Activated CD4-positive, alpha-beta T cell treated with anti-CD3 and anti-CD28 coated beads, Interleukin-2, amount 10 ng/mL, durations not matched to agents 7 days and 5 days (primary cell): ENCODE data around the gene CSTA. TPM values are rescaled to one million over a fixed set of nuclear protein-coding genes. Genes with fewer than 3 reads are reported as not detected.

Experiments used
- CTCF ChIA-PET: fragments of 350-600 bp; sonication (Branson Sonifier 250); formaldehyde crosslinking; loops from one replicate; lab custom pipeline; 2021; ENCODE audit warnings: antibody characterized with exemption; lab: Charles Lee
- POLR2A ChIA-PET: fragments of 350-600 bp; sonication (Branson Sonifier 250); formaldehyde crosslinking; loops from one replicate; lab custom pipeline; 2021; ENCODE audit warnings: antibody characterized with exemption; lab: Charles Lee
- DNase-seq: peaks from one replicate; pipeline ENCODE4 v3.0.0-alpha.2; 2020
- H3K27ac Mint-ChIP-seq: one replicate; pipeline ENCODE4 v1.8.0; 2021; ENCODE audit warnings: mild to moderate bottlenecking, moderate library complexity, mixed read lengths
- H3K27me3 Mint-ChIP-seq: one replicate; pipeline ENCODE4 v1.8.0; 2021; ENCODE audit warnings: mixed read lengths
- H3K36me3 Mint-ChIP-seq: one replicate; pipeline ENCODE4 v1.8.0; 2021; ENCODE audit warnings: low read depth, mixed read lengths
- H3K4me1 Mint-ChIP-seq: one replicate; pipeline ENCODE4 v1.8.0; 2021; ENCODE audit warnings: mixed read lengths
- H3K4me3 Mint-ChIP-seq: one replicate; pipeline ENCODE4 v1.8.0; 2021; ENCODE audit warnings: mild to moderate bottlenecking, moderate library complexity, mixed read lengths
- H3K9me3 Mint-ChIP-seq: one replicate; pipeline ENCODE4 v1.8.0; 2021; ENCODE audit warnings: mixed read lengths
- total RNA-seq, 2 experiments: library from RNA; stranded (reverse); gene quantifications; one replicate each; pipeline ENCODE4 v1.2.3, GENCODE V29; 2021

The CSTA gene
- total RNA-seq, 2 experiments from 2014 or later, result not detected

- Mint-ChIP-seq H3K4me3 (no peak overlapping the region), H3K27me3 (peaks cover 30% of the 10 kb centered on the region), H3K9me3 (no peaks in the 10 kb centered on the region), H3K27ac (no peak overlapping the region), H3K4me1 (no peaks in the 10 kb centered on the region), H3K36me3 (no peaks in the 10 kb centered on the region)
- ChIA-PET CTCF (interaction anchor here (2.2 kb wide), 1 partner anchor 33 kb away, joined by 5 read pairs; no protein-coding TSS in a partner anchor), POLR2A (no interaction called here)
- DNase-seq, result no peak
These were observed 7.5 kb downstream of the CSTA start for GRCh38 chr3:122332551-122332950.

- ChIA-PET POLR2A (no interaction called here), CTCF (no interaction called here)
- Mint-ChIP-seq H3K9me3 (no peaks in the 10 kb centered on the region), H3K4me3 (no peak overlapping the region), H3K27ac (no peak overlapping the region), H3K36me3 (no peaks in the 10 kb centered on the region), H3K4me1 (no peaks in the 10 kb centered on the region), H3K27me3 (peaks cover 8% of the 10 kb centered on the region)
- no peak for DNase-seq
These were observed 17.8 kb downstream of the CSTA start for GRCh38 chr3:122342803-122343202.

- no peaks in the 10 kb centered on the region for H3K4me1 Mint-ChIP-seq
- POLR2A ChIA-PET, result no interaction called here
- CTCF ChIA-PET, result no interaction called here
These were observed 18.6 kb downstream of the CSTA start for GRCh38 chr3:122343654-122344053.

GRCh38 chr3:122349171-122349570 is 24.1 kb downstream of the CSTA start:
- Mint-ChIP-seq H3K4me3 (no peak overlapping the region), H3K27ac (no peak overlapping the region), H3K9me3 (no peaks in the 10 kb centered on the region), H3K27me3 (no peaks in the 10 kb centered on the region), H3K36me3 (no peaks in the 10 kb centered on the region), H3K4me1 (no peaks in the 10 kb centered on the region)
- DNase-seq, result no peak
- ChIA-PET CTCF (interaction anchor here (0.5 to 1.3 kb wide), 6 partner anchors 10 to 802 kb away, joined by 3 to 12 read pairs (median 3); no protein-coding TSS in a partner anchor), POLR2A (interaction anchor here (0.6 kb wide), 1 partner anchor 782 kb away, joined by 4 read pairs; no protein-coding TSS in a partner anchor)

More at GRCh38 chr3:122343654-122344053, 18.6 kb downstream of the CSTA start:
- Mint-ChIP-seq H3K4me3 (no peak overlapping the region), H3K36me3 (no peaks in the 10 kb centered on the region), H3K9me3 (no peaks in the 10 kb centered on the region), H3K27me3 (peaks cover 6% of the 10 kb centered on the region), H3K27ac (no peak overlapping the region)
- no peak for DNase-seq

DNA sequence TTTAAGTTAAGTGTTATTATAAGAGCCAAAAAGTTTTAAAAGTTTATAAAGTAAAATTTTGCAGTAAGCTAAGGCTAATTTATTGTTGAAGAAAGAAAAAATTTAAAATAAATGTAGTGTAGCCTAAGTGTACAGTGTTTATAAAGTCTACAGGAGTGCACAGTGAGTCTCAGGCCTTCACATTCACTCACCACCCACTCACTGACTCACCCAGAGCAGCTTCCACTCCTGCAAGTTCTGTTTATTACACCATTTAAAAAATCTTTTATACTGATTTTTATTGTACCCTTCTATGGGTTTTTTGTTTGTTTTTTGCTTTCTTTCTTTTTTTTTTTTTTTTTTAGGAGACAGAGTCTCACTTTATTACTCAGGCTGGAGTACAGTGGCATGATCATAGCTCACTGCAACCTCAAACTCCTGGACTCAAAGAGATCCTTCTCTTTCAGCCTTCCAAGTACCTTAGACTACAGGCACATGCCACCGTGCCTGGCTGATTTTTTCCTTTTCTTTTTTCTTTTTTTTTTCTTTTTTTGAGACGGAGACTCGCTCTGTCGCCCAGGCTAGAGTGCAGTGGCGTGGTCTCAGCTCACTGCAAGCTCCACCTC is 25.9 kb downstream of the CSTA start:
- Mint-ChIP-seq H3K4me3 (no peak overlapping the region), H3K27me3 (no peaks in the 10 kb centered on the region), H3K27ac (no peak overlapping the region), H3K4me1 (no peaks in the 10 kb centered on the region), H3K9me3 (no peaks in the 10 kb centered on the region), H3K36me3 (no peaks in the 10 kb centered on the region)
- DNase-seq, result no peak
- ChIA-PET POLR2A (no interaction called here), CTCF (interaction anchor here (0.6 to 1.5 kb wide), 3 partner anchors 12 to 765 kb away, joined by 3 to 7 read pairs (median 3); no protein-coding TSS in a partner anchor)

- ChIA-PET CTCF (no interaction called here), POLR2A (no interaction called here)
- Mint-ChIP-seq H3K27ac (no peak overlapping the region), H3K9me3 (no peaks in the 10 kb centered on the region), H3K36me3 (no peaks in the 10 kb centered on the region), H3K27me3 (no peaks in the 10 kb centered on the region), H3K4me3 (no peak overlapping the region), H3K4me1 (no peaks in the 10 kb centered on the region)
- DNase-seq, result no peak
These were observed 26.6 kb downstream of the CSTA start for GRCh38 chr3:122351612-122352011.

DNA sequence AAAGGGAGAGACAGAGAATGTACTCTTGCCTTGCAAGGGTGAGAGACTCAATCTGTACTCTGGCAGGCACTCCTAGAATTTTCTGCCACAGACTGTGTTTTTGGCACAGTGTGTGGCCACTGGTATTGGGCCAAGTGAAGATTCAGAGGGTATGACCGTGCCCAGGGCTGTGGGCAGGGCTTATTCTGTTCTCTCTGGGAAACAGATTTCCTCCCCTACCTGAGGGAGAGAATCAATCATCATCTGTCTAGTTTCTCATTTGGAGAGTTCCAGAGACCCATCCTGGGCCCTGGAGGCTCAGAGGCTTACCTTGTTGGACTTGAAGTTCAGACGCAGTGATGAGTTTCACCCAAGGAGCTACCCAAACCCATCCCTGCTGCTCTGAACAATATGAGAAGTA is 28.2 kb downstream of the CSTA start:
- DNase-seq, result no peak
- Mint-ChIP-seq H3K36me3 (no peaks in the 10 kb centered on the region), H3K4me3 (no peak overlapping the region), H3K27me3 (no peaks in the 10 kb centered on the region), H3K4me1 (no peaks in the 10 kb centered on the region), H3K27ac (no peak overlapping the region), H3K9me3 (no peaks in the 10 kb centered on the region)
- ChIA-PET CTCF (interaction anchor here (1.0 kb wide), 2 partner anchors 14 to 88 kb away, joined by 3 read pairs; no protein-coding TSS in a partner anchor), POLR2A (no interaction called here)

DNA sequence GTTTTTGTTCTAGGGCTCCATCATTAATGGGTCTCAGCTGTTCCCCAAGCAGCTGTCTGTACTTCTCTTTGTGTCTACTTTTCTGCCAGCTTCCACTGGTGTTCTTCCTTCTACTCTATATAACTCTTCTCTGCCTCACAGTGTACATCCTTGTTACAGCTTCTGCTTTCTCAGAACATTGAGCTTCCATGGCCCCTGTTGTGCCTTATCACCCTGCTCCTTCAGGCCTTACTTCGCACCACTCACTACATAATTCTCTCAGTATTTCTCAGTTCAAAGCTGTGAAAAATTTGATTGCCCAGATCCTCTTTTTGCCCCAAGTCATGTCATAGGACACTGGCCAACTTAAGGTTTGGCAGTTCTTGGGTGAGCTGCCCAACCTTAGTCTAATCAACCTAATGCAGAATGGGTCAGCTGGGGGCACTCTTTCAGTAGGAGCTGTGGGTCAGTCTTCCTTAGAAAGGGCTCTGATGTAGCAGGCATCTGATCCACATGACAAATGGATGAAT is 28.9 kb downstream of the CSTA start:
- no peak for DNase-seq
- ChIA-PET POLR2A (no interaction called here), CTCF (interaction anchor here (0.5 to 1.5 kb wide), 4 partner anchors 29 to 628 kb away, joined by 3 to 4 read pairs (median 3); partner anchors contain the start of gene MIX23)
- Mint-ChIP-seq H3K27ac (no peak overlapping the region), H3K9me3 (no peaks in the 10 kb centered on the region), H3K36me3 (peaks cover 7% of the 10 kb centered on the region), H3K4me3 (no peak overlapping the region), H3K27me3 (no peaks in the 10 kb centered on the region), H3K4me1 (peaks cover 6% of the 10 kb centered on the region)

DNA sequence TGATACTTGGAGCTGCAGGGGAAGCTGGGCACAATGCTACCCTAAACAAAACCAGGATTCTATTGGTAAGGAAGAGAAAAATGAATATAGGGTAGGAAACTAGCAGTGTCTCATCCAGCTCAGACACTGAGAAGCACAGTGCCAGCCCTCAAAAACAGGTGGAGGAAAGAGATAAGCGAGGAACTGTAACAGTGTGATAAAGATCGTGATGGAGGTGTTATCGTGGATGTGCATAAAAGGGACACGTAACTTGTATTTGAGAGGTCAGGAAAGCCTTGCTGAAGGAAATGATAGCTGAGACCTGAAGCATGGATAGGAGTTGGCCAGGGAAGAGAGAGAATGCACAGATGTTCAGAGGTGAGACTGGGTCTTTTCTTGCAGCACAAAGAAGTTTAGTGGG is 30.6 kb downstream of the CSTA start:
- POLR2A ChIA-PET, result no interaction called here
- Mint-ChIP-seq H3K4me1 (peaks cover 6% of the 10 kb centered on the region), H3K9me3 (no peaks in the 10 kb centered on the region), H3K27me3 (no peaks in the 10 kb centered on the region), H3K4me3 (no peak overlapping the region), H3K27ac (no peak overlapping the region), H3K36me3 (peaks cover 13% of the 10 kb centered on the region)
- CTCF ChIA-PET, result interaction anchor here (0.5 kb wide), 1 partner anchor 791 kb away, joined by 3 read pairs; no protein-coding TSS in a partner anchor
- DNase-seq, result no peak

- CTCF ChIA-PET, result interaction anchor here (0.6 to 1.3 kb wide), 2 partner anchors 10 to 797 kb away, joined by 3 read pairs; no protein-coding TSS in a partner anchor
- H3K27ac Mint-ChIP-seq, result no peak overlapping the region
- peaks cover 13% of the 10 kb centered on the region for H3K36me3 Mint-ChIP-seq
- peak; percentile 39 for DNase-seq
- H3K4me1 Mint-ChIP-seq, result peaks cover 6% of the 10 kb centered on the region
- POLR2A ChIA-PET, result no interaction called here
- no peaks in the 10 kb centered on the region for H3K27me3 Mint-ChIP-seq
- H3K9me3 Mint-ChIP-seq, result no peaks in the 10 kb centered on the region
- H3K4me3 Mint-ChIP-seq, result no peak overlapping the region
These were observed 31.4 kb downstream of the CSTA start for GRCh38 chr3:122356402-122356801.

DNA sequence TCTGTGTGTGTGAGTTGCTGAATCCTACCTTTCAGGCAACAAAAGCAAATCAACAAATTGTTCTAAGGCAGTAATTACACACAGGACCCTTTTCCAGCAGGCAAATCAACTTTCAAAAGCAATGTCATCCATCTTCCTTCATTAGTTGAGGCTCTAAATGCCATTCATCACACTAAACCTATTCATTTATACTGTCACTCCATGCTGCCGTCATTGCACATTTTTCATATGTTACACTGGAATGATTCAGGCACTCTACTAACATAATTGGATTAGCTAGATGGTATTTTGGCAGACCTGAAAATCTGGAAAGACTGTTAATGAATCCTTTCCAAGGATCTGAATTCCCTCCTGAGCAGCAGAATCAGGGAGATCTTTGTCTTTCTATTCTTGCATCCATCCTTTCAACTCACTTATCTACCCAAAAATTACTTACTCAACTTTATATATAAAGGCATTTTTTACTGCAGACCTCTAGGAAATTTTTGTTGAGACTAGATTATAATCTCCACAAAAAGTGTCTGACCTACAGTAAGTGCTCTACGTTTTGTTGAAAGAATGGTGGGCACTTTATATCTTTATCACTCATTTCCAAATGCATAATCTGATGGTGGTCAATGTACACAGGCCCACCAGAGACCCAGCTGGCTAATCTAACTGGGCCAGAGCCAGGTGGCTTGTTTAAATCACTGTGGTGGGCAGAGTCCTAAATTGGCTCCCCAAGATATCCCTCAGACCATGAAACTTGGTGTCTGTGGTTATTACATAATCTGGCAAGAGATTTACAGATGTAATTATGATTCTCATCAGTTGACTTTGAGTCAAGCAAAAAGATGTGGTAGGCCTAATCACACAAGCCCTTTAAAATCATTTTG is 33.0 kb downstream of the CSTA start:
- Mint-ChIP-seq H3K27me3 (no peaks in the 10 kb centered on the region), H3K27ac (no peak overlapping the region), H3K4me3 (no peak overlapping the region), H3K4me1 (peaks cover 6% of the 10 kb centered on the region), H3K36me3 (peaks cover 15% of the 10 kb centered on the region), H3K9me3 (no peaks in the 10 kb centered on the region)
- CTCF ChIA-PET, result interaction anchor here (0.5 kb wide), 1 partner anchor 152 kb away, joined by 3 read pairs; no protein-coding TSS in a partner anchor
- POLR2A ChIA-PET, result no interaction called here
- no peak for DNase-seq

- H3K27ac Mint-ChIP-seq, result no peak overlapping the region
- peaks cover 6% of the 10 kb centered on the region for H3K4me1 Mint-ChIP-seq
- H3K4me3 Mint-ChIP-seq, result no peak overlapping the region
- H3K27me3 Mint-ChIP-seq, result no peaks in the 10 kb centered on the region
- DNase-seq, result no peak
- ChIA-PET CTCF (no interaction called here), POLR2A (no interaction called here)
- peaks cover 20% of the 10 kb centered on the region for H3K36me3 Mint-ChIP-seq
- H3K9me3 Mint-ChIP-seq, result no peaks in the 10 kb centered on the region
These were observed 33.6 kb downstream of the CSTA start for GRCh38 chr3:122358703-122359032.

- Mint-ChIP-seq H3K4me1 (peaks cover 26% of the 10 kb centered on the region), H3K36me3 (peaks cover 42% of the 10 kb centered on the region), H3K27ac (no peak overlapping the region), H3K27me3 (no peaks in the 10 kb centered on the region), H3K4me3 (no peak overlapping the region), H3K9me3 (no peaks in the 10 kb centered on the region)
- DNase-seq, result no peak
- ChIA-PET POLR2A (no interaction called here), CTCF (interaction anchor here (0.6 to 1.4 kb wide), 2 partner anchors 23 to 317 kb away, joined by 3 read pairs; no protein-coding TSS in a partner anchor)
These were observed 37.0 kb downstream of the CSTA start for GRCh38 chr3:122362026-122362425.
